Measurements from ENCODE around the gene FBLN2. TPM values are rescaled to one million over a fixed set of nuclear protein-coding genes. Genes with fewer than 3 reads are reported as not detected.

The FBLN2 gene
- total RNA-seq, 4 donors from 2014 or later, result 25.3 to 93.8 (median 47.6) TPM

DNA sequence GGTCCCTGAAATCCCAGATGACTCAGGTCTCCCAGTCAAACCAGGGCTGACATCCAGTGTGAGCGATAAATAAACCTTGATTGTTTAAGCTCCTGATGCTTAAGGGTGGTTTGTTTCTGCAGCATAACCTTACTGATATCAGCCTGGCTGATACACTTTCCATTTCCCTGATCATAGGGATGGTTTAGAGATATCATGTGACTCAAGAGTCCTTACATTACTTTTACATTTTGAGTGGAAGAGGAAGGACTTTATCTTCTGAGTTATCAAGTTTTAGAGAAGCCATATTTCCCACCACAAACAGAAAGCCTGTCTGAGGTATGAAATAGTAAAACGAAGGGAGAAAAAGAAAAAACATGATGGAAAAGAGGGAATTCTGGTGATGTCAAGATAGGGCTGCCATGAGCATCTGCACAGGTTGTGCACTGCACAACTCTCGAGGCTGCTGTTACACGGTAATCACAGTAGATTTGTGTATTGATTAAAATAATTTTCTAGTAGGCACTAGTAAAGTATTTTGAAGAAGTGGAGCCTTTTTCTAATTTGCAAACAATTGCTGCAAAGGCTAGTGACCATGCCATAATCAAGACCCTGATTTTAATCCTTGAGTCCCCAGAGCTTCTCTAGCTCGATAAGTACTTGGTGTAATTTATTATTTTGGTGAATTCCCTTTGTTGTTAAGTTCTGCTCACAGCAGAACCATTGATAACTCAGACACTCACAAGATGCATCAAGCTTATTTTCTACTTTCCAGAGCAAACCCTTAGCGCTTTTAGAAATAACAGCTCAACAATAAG lies 34.1 kb upstream of the FBLN2 start:
- peak overlapping the region; percentile 82 for H3K27ac ChIP-seq
- H3K27me3 ChIP-seq, result no peaks in the 10 kb centered on the region
- TF ChIP-seq POLR2AphosphoS5 (IDR thresholded peaks at IDR 0.05) (no peak), EP300 (IDR thresholded peaks at IDR 0.05) (no peak), POLR2A (IDR thresholded peaks at IDR 0.05) (no peak)
- TF ChIP-seq, protein P1, sequence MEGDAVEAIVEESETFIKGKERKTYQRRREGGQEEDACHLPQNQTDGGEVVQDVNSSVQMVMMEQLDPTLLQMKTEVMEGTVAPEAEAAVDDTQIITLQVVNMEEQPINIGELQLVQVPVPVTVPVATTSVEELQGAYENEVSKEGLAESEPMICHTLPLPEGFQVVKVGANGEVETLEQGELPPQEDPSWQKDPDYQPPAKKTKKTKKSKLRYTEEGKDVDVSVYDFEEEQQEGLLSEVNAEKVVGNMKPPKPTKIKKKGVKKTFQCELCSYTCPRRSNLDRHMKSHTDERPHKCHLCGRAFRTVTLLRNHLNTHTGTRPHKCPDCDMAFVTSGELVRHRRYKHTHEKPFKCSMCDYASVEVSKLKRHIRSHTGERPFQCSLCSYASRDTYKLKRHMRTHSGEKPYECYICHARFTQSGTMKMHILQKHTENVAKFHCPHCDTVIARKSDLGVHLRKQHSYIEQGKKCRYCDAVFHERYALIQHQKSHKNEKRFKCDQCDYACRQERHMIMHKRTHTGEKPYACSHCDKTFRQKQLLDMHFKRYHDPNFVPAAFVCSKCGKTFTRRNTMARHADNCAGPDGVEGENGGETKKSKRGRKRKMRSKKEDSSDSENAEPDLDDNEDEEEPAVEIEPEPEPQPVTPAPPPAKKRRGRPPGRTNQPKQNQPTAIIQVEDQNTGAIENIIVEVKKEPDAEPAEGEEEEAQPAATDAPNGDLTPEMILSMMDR (IDR thresholded peaks at IDR 0.05), result no peak
- H3K36me3 ChIP-seq, result no peaks in the 10 kb centered on the region
- peaks cover 65% of the 10 kb centered on the region for H3K4me1 ChIP-seq
- DNase-seq (ENCODE audit: low spot score in 2 of 2), result no peak
- H3K4me3 ChIP-seq, result no peak overlapping the region
- 90% methylated on average over 6 of the region's 6 CpGs for WGBS
- H3K9me3 ChIP-seq, result no peaks in the 10 kb centered on the region

DNA sequence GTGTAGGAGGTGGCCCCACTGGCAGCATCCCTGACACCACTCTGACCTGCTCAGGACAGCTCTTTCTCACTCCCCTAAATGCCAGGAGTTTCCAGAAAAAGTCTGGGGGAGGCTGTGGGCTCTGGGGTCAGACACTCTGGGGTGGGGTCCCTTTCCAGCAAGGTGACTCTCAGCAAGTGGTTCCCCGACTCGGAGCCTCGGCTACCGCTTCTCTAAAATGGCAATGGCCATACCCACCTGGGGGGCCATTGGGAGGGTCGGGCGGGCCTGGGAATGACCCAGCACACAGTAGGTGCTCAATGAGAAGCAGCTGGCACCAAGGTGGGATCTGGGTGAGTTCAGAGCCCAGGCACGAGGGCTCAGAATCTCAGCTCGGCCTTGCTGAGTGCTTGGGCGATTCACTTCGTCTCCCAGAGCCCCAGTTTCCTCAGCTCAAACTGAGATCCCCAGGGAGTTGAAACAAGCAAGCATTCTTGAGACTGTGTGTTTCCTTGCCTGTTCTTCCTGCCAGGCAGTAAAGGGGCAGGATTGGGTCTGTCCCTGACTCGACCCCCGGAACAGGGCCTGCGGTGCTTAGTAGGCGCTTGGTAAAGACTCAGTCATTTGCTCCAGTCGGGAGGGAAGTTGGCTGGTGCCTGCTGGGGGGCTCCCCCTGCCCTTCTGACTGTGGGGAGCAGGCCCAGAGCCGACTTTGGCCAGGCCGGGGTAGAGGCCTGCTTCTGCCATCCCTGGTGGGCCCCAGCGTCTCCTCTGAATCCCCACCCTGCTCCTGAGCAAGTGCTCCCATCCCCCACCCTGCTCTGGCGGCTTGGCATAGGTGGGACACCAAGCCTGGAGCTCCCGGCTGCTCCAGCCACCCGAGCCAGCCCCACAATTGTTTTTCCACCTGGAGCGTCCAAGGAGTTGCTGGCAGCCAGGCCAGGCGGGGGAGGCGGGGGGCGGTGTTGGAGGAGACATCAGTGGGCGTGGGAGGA lies 32.9 kb upstream of the FBLN2 start:
- Histone ChIP-seq H3K4me3 (no peak overlapping the region), H3K27me3 (no peaks in the 10 kb centered on the region), H3K27ac (peak overlapping the region; percentile 87), H3K4me1 (peaks cover 67% of the 10 kb centered on the region), H3K9me3 (no peaks in the 10 kb centered on the region), H3K36me3 (no peaks in the 10 kb centered on the region)
- DNase-seq (ENCODE audit: low spot score in 2 of 2), result no peak
- 80% methylated on average over 12 of the region's 26 CpGs for WGBS
- TF ChIP-seq POLR2AphosphoS5 (IDR thresholded peaks at IDR 0.05), result no peak
- TF ChIP-seq, protein P1 (IDR thresholded peaks at IDR 0.05), result no peak
- no peak for TF ChIP-seq POLR2A (IDR thresholded peaks at IDR 0.05)
- no peak for TF ChIP-seq EP300 (IDR thresholded peaks at IDR 0.05)

- Histone ChIP-seq H3K4me1 (peaks cover 67% of the 10 kb centered on the region), H3K9me3 (no peaks in the 10 kb centered on the region), H3K27ac (peak overlapping the region; percentile 87), H3K36me3 (no peaks in the 10 kb centered on the region), H3K4me3 (no peak overlapping the region), H3K27me3 (no peaks in the 10 kb centered on the region)
- DNase-seq (ENCODE audit: low spot score in 2 of 2), result no peak
- 85% methylated on average over 4 of the region's 9 CpGs for WGBS
- TF ChIP-seq POLR2AphosphoS5 (IDR thresholded peaks at IDR 0.05), result no peak
- TF ChIP-seq EP300 (IDR thresholded peaks at IDR 0.05), result no peak
- TF ChIP-seq, protein P1 (IDR thresholded peaks at IDR 0.05), result no peak
- TF ChIP-seq POLR2A (IDR thresholded peaks at IDR 0.05), result no peak
Observed at GRCh38 chr3:13516760-13517135, 32.2 kb upstream of the FBLN2 start.

DNA sequence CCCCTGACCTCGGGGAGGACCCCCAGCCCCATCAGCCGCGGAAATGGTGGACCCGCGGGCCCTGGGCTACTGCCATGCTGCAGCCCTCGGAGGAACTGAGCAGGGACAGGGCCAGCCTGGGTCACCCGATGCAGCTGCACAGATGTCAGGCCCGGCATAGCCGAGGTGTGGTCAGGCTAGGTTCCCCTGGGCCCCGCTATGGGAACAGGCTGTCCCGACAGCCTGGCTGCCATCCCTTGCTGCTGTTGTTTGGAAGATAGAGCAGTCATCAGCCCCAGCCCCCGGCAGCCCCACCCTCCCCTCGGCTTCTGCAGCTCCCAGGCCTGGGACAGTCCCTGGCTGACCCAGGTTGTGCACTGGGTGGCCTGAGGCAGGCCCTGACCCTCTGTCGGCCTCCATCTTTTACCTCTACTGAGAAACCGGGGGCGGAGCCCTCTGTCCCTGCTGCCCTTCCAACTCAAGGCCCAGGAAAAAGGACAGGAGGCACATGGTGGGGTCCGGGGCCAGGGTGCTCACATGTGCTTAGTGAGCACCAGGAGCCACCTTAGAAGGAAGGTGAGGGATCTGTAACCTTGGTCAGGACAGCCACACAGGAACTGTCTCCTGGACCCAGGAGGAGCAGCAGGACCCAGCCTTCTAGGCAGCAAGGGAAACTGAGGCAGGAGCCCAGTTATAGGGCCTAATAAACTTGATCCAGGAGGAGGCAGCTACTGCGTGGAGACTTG lies 31.5 kb upstream of the FBLN2 start:
- peaks cover 67% of the 10 kb centered on the region for H3K4me1 ChIP-seq
- 83% methylated on average over 1 of the region's 18 CpGs for whole genome bisulfite sequencing
- peak overlapping the region; percentile 87 for H3K27ac ChIP-seq
- no peak overlapping the region for H3K4me3 ChIP-seq
- TF ChIP-seq POLR2A (IDR thresholded peaks at IDR 0.05), result peak in 1 of 2 donors; percentile 22
- TF ChIP-seq, protein P1 (IDR thresholded peaks at IDR 0.05), result no peak
- TF ChIP-seq POLR2AphosphoS5 (IDR thresholded peaks at IDR 0.05), result peak in 1 of 3 donors; percentile 78
- TF ChIP-seq EP300 (IDR thresholded peaks at IDR 0.05), result no peak
- no peaks in the 10 kb centered on the region for H3K27me3 ChIP-seq
- H3K36me3 ChIP-seq, result no peaks in the 10 kb centered on the region
- DNase-seq (ENCODE audit: low spot score in 2 of 2), result peak; percentile 91 to 95
- H3K9me3 ChIP-seq, result no peaks in the 10 kb centered on the region

Measured in suprapubic skin (tissue), 4 donors.